Measurements from ENCODE around the gene MAPK1.
A peak's percentile ranks its signal among the peaks of the same experiment; 100 is the strongest.
"Not testable (repeated sequence)": the region's sequence is repeated elsewhere in the genome, so short reads cannot be mapped to it uniquely, and the experiment has no call there.

The MAPK1 gene

DNA sequence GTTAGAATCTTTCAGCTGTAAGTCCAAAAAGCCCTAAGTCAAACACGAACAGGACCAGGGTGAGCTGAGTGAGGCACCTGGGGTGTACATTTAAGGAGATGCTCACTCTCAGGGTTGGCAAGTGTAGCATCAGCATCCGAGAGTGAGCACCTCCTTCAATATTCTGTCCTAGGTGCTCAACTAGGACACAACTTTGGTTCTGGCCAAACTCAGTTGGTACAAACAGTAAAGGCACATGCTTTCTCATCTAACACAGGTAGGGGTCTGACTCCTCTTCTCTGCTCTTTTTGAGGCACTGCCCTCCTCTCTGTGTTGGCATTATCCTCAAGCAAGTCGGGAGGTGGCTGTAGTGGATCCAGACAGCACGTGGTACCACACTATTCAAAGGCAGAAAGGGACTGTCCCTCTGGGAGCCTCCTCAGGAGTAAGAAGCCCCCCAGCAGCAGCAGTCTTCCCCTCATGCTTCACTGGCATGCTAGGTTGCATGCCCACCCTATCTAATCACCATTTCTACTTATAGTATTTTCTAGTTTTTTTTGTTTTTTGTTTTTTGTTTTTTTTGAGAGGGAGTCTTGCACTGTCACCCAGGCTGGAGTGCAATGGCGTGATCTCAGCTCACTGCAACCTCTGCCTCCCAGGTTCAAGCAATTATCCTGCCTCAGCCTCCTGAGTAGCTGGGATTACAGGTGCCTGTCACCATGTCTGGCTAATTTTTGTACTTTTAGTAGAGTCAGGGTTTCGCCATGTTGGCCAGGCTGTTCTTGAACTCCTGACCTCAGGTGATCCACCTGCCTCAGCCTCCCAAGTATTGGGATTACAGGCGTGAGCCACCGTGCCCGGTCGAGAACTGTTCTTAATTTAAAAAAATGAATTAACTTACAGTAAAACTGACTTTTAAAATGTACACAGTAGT, 14.7 kb upstream of the MAPK1 start:
- DNase-seq, result no peak

DNA sequence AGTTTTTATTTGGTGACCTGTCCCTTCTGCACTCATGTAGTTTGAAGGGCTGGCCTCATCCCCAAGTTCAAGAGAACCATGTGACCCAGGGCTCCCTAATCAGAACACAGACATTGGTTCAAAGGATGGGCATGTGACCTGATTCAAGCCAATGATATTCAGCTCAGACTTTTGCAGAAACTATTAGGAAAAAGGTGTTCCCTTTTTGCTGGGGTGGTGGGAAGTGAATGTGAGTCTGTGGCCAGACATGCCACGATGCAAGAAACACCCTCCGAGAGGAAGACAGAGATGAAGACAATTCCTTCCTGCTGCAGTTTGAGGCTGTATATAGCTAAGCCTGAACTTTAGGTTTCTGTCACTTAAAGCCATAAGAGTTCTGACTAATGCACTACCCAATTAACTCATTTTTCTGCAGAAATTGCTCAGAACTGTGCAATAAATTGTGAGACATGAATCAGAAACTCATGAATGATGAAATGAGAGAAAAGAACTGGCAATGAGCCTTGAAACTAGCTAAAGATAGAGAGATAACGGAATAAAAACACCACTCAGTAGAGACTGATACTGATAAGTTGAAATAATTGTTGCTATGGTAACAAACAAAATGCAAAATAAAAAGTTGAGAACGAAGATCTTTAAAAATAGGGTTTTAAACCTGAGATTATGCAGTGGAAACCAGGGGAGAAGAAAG, 9.2 kb upstream of the MAPK1 start:
- DNase-seq, result peak in 1 of 5 experiments; percentile 93

DNA sequence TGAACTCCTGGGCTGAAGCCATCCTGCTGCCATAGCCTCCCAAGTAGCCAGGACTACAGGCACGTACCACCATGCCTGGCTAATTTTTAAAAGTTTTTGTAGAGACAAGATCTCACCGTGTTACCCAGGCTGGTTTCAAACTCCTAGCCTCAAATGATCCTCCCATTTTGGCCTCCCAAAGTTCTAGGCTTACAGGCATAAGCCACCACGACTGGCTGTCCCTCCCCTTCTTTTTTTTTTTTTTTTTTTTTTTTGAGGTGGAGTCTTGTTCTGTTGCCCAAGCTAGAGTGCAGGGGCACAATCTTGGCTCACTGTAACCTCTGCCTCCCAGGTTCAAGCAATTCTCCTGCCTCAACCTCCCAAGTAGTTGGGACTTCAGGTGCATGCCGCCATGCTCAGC, 7.5 kb upstream of the MAPK1 start:
- DNase-seq, result not testable (repeated sequence)

DNA sequence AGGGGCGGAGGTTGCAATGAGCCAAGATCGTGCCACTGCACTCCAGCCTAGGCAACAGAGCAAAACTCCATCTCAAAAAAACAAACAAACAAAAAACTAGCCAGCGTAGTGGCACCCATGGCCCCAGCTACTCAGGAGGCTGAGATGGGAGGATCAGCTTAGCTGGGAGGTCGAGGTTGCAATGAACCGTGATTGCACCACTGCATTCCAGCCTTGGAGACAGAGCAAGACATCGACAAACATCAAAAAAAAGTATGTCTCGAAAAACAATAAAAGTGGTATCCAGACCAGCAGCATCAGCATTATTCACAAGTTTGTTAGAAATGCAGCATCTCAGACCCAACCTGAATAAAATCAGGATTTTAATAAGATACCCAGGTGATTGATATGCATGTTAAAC, 6.2 kb upstream of the MAPK1 start:
- no peak for DNase-seq

DNA sequence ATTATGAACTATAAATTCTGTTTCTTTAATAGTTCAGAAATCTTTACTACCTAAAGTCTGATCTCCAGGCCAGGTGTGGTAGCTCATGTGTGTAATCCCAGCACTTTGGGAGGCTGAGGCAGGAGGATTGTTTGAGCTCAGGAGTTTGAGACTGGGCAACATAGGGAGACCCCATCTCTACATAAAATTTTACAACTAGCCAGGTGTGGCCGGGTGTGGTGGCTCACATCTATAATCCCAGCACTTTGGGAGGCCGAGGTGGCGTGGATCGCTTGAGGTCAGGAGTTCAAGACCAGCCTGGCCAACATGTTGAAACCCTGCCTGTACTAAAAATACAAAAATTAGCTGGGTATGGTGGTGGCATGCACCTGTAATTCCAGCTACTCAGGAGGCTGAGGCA, 5.3 kb upstream of the MAPK1 start:
- DNase-seq, result not testable (repeated sequence)

DNA sequence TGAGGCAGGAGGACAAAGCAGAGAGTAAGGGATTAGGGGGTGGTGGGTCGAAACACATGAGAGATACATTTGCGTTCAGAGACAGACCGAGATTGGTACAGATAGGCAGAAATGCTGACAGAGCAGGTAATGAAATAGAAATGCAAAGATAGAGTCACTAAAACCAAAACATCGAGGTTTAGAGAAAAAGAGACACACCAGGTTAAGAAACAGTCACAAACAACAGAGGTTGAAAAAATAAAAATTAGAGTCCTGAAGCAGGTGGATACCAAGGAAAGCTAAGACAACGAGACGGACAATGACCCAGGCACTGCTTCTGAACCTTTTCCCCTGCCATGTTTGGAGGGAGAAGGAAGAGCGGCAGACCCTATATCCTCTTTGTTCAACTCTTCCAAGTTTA, 1.2 kb upstream of the MAPK1 start:
- peak in 1 of 5 experiments; percentile 8 for DNase-seq

DNA sequence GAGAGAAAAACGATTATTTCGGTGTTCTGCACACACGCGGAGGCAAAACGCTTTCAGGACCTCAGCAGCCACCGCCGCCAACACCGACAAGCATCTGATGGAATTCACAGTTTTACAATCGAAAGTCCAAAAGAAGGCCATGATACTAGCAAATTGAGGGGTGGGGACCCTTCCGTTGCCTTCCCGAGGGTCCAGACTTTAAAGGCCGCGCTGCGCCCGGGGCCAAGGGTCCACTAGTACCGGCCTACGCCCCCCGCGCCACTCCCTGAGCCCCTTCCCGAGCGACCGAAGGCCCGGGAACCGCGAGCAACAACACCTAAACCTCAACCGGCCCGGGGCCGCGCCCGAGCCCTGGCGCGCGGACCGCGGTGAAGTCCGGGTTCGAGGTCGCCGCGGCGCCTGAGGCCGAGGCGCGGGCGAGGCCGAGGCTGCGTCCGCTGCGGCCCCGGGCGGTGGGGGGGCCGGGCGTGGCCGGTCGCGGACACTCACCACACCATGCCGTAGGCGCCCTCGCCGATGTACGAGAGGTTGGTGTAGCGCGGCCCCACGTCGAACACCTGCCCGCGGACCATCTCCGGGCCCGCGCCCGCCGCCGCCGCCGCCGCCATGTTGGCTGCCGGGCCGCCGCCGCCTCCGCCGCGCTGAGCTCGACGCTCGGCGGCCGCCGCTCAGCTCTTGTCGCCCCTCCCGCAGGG, 465 bp downstream of the MAPK1 start:
- peak in 2 of 5 experiments; percentile 8 to 50 for DNase-seq

DNA sequence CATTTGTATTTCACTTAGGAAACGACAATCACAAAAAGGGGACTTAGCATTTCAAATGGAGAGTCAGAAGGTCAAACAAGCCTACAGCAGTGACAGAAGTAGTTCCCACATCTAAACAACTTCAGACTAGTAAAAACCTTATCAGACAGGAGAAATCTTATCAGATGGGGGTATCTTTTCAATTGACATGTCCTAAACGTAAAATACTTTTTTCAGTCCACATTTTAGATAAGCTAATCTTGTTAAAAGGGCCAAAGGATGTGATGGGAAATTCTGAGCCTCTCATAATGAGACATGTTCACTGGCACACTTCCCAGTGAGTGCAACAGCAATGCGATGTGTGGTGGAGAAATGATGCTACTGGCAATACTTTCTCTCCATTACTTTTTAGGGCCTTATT, 2.4 kb downstream of the MAPK1 start:
- DNase-seq, result peak in 1 of 5 experiments; percentile 60

DNA sequence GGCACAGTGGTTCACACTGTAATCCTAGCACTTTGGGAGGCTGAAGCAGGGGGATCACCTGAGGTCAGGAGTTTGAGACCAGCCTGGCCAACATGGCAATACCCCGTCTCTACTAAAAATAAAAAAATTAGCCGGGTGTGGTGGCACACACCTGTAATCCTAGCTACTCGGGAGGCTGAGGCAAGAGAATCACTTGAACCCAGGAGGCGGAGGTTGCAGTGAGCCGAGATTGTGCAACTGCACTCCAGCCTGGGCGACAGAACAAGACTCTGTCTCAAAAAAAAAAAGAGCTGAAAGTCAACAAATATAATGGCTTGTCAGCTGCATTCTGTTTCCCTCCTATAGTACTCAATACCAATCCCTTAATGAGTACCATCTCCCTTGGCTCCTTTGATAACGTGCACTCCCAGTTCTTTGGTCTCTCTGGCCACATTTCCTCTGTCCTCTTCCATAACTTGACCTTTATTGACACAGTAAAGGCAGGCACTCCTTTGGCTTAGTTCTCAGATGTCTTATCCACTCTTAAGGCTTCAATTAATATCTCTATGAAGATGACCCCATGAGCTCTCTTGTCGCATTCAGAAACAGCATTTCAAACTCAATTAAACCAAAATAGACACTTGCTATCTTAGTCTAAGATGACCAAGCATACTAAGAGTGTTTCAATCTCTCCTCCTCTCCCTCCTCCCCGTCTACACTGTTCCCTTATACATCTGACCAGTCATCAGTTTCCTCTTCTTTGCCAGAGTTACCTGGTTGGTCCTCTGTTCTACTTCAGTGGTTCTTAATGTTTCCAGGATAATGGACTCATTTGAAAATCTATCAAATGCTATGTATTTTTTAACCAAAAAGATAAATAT, 4.8 kb downstream of the MAPK1 start:
- no peak for DNase-seq

DNA sequence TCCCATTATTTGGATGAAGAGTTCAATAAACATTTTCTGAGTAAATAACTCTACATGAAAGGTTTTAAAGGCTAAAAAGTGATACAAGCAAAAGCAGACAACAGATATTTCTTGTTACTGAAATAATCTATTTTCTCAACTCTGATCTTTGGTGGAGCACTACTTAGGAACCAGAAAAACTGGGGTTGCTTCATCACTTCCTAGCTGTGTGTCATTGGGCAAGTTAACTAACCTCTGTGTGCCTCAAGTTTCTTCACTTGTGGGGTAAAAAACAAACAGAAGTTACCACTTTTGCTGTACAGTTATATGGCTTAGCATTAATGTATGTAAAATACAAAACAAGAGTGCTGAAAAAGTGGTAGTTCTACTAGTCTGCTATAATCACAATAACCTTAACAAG, 5.6 kb downstream of the MAPK1 start:
- DNase-seq, result peak in 1 of 5 experiments; percentile 19

DNA sequence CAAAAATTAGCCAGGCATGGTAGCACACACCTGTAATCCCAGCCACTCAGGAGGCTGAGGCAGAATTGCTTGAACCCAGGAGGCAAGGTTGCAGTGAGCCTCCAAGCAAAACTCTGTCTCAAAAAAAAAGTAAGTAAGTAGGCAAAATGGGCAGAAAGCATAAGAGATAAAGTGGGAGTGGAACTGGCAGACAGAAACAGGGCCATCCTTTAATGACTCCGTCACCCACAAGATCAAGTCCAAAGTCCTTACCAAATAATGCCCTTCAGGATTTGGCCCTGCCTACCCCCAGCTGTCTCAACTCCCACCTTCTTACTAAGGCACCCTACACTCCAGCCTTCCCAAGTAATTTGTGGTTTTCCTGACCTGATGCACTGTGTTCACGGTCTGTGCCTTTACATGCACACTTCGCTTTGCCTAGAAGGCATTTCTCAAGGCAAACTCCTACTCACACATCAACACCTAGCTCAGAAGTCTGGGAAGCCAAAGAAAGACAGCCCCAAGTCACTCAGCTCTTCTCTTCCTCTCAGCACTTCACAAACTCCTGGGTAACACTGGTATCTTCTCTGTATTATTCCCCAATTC, 6.1 kb downstream of the MAPK1 start:
- DNase-seq, result no peak

DNA sequence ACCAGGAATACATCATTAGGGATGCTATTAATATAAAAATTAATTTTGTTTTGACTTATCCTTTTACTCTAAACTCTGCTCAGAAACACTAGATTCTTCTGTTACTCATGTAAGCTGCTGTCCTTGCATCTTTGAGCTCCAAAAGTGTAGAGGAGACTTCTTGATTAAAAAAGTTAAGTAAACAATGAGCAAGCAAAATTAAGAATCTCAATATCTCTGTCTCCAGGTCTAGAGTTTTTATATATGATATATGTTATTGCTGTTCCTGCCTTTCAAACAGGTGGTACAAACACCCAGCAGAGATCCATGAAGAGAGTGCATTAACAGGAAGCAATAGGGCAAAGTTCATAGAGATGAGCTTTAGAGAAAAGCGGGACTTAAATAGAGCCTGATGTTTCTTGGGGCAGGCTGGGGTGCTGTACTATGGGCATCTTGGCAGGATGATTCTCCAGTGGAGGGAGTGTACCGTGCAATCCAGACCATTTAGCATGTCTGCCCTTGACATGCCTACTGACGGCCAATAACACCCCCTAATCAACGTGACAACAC, 6.9 kb downstream of the MAPK1 start:
- no peak for DNase-seq

DNA sequence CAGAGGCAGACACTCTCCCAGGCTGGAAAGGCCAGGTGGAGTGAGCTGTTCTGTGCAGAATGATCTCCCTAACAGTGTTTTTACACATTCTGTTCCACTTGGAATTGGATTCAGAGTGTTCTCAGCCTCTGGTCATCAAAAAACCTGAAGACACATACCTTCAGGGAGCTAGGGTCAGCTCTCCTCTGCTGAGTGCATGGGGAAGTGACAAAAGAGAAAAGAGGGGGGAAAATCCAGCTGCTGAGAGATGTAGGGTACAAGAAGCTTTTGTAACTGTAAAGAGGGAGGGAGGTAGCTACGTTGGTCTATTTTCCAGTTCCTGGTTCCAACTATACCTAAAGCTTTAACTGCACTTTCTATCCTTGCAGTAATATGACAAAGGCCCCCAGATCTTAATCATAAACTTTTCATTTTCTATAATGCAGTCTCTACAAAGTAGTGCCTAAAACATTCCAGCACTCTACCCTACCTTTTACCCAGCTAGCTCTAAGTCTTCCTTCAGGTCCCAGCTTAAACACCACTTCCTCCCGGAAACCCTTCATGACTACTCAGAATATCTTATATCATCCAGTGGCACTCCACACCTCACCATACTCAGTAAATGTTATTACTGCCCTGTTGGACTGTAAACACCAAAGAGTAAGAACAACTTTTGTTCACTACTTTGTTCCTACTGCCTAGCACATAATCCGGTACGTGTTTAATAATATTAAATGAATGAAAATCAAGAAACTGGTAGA, 9.2 kb downstream of the MAPK1 start:
- DNase-seq, result peak in 1 of 5 experiments; percentile 15

DNA sequence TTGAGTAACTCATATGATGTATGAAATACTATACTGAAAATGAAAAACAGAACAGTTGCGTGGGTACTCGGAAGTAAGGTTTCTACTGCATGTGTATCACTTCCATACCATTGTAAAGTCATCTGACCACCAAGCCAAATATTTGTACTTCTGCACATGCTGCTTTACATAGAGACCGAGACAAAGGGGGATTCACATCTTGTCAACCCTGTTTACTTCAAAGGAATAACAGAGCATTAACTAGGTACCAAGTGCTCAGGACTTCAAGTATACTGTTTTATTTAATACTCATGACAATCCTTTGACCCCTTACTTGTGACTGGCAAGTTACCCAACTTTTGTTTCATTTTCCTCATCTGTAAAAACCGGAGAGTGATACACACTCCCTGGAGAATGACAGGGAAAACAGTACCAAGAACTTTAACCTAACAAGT, 9.9 kb downstream of the MAPK1 start:
- peak in 1 of 5 experiments; percentile 13 for DNase-seq

DNA sequence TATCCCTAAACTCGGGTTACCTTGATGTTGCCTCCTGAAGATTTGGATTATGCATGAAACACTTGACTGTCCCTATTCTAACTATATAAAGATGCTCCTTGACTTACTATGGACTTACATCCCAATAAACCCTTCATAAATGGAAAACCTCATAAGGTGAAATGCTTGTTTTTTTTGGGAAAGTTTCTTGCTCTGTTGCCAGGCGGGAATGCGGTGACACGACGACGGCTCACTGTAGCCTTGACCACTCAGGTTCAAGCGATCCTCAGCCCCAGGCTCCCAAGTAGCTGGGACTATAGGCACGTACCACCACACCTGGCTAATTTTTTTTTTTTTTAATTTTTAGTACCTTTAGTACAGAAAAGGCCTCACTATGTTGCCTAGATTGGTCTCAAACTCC, 10.6 kb downstream of the MAPK1 start:
- DNase-seq, result no peak

DNA sequence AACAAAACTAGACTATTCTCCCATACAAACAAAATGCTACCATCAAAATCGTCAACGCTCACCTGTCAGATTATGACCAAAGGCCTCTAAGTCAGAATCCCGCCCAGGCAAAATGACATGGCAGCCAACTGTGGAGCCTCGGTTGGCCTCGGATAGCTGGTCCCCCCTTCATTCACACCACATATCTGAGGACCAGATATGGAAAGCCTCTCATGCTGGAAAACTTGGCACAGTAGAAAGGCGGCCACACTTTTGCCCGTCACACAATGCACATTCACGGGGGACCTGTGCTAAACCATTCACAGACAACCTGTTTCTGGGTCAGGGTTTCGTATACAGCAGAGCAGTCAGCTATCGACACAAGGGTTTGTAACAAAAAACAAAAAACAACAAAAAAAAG, 11.2 kb downstream of the MAPK1 start:
- DNase-seq, result no peak

DNA sequence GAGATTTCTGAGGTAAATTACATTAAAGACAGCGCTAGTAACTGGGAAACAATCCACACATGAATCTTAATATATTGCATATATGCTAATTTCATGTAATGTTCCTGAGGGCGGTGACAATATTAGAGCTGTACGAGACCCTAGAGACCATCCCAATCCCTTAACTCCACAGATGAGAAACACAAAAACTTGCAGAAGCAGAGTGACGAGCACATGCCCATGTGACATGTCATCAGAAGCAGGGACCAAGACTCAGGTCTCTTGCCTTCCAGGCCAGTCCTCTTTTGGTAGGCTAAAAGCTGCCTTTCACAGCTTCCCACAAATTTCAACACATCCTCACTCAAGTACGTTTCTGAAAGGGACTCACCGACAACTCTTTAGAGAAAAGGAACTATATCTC, 11.8 kb downstream of the MAPK1 start:
- no peak for DNase-seq

DNA sequence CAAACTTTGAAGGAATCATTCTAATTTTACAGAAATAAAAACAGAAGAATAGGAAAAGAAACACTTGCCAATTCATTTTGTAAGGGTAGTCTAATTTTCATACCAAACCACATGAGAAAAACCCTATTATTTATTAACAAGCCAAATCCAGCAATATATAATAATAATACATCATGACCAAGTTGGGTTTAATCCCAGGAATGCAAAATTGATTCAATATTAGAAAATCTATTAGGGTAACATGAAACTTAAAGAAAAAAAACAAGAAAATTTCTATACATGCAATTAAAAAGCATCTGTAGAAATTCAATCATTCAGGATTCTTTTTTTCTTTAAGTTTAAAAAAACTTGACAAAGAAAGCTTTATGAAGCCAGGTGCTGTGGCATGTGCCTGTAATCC, 16.8 kb downstream of the MAPK1 start:
- no peak for DNase-seq

DNA sequence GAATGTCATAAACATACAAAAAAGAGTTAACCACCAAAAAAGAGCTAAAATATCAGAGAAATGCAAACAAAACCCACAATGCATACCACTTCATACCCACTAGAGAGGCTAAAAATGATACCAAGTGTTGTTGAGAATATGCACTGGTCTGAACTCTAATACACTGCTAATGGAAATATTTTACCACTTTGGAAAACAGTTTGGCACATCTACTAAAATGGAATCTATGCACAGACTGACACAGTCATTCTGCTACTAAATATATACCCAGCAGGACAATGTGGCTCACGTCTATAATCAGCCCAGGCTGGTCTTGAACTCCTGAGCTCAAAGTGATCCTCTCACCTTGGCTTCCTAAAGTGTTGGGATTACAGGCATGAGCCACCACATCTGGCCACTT, 18.0 kb downstream of the MAPK1 start:
- DNase-seq, result no peak

DNA sequence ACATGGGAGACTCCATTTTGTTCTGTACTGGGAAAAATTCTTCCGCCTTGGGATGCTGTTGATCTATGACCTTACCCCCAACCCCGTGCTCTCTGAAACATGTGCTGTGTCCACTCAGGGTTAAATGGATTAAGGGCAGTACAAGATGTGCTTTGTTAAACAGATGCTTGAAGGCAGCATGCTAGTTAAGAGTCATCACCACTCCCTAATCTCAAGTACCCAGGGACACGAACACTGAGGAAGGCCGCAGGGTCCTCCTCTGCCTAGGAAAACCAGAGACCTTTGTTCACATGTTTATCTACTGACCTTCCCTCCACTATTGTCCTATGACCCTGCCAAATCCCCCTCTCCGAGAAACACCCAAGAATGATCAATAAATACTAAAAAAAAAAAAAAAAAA, 19.4 kb downstream of the MAPK1 start:
- DNase-seq, result not testable (repeated sequence)

Data from T-helper 2 cell (primary cell).